Urinary bladder (tissue), 4 donors: Measurements from ENCODE around the gene CNRIP1. TPM values are rescaled to one million over a fixed set of nuclear protein-coding genes. Genes with fewer than 3 reads are reported as not detected.
"Not testable (repeated sequence)": the region's sequence is repeated elsewhere in the genome, so short reads cannot be mapped to it uniquely, and the experiment has no call there.

Source experiments
- DNase-seq: peaks from one replicate; pipeline ENCODE4 v3.0.0-alpha.2; 2015; ENCODE audit errors: extremely low spot score
- H3K27ac ChIP-seq: one replicate; pipeline ENCODE4 v1.5.1; 2013; ENCODE audit warnings: low read depth, mild to moderate bottlenecking, moderate library complexity
- H3K36me3 ChIP-seq: one replicate; pipeline ENCODE4 v1.6.1; 2013; ENCODE audit warnings: mild to moderate bottlenecking, moderate library complexity; ENCODE audit not compliant: insufficient read depth
- H3K4me1 ChIP-seq: one replicate; pipeline ENCODE4 v1.6.1; 2013; ENCODE audit warnings: mild to moderate bottlenecking, moderate library complexity; ENCODE audit not compliant: insufficient read depth
- H3K4me3 ChIP-seq: one replicate; pipeline ENCODE4 v1.5.1; 2013; ENCODE audit warnings: low read depth, low read length
- WGBS: extraction: QIAGEN DNeasy Blood & Tissue Kit; methylation state at CpG from one replicate; pipeline ENCODE4 v1.1.7; 2013; 5-methylcytosine and 5-hydroxymethylcytosine counted together
- polyA plus RNA-seq: library from polyadenylated mRNA; stranded (reverse); fragments of 200-250 nt; gene quantifications from one replicate; pipeline ENCODE4 v1.2.3, GENCODE V29; 2013
- total RNA-seq: library from RNA; depleted of rRNA; stranded (reverse); fragments of >200 nt; gene quantifications from one replicate; pipeline ENCODE4 v1.2.3, GENCODE V29; 2014
- donor health status: healthy with polysubstance abuse.
- donor health status: healthy.

Gene CNRIP1
- total and polyA plus RNA-seq, 2 donors: 38.0 to 41.5 TPM

DNA sequence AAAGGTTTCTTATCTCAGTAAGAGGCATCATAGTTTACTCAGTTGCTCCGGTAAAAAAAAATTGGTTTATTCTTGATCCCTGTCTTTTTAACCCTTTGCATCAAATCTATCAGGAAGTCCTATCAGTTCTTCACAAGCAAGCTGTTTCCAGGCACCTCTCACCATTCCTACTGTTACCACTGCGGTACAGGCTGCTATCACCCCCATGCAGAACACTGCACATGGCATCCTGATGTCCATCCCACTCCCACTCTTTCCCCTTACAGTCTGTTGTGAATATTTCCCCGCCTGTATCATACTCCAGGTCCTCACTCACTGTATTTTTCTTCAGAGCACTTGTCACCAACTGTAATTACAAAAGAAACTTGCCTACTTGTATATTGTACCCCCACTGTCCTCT, 5.3 kb upstream of the CNRIP1 start:
- H3K36me3 ChIP-seq: no peaks in the 10 kb centered on the region
- no peaks in the 10 kb centered on the region for H3K4me1 ChIP-seq
- no peak overlapping the region for H3K27ac ChIP-seq
- no peak for DNase-seq
- WGBS: 69% methylated on average over 3 of the region's 3 CpGs
- H3K4me3 ChIP-seq: no peak overlapping the region

DNA sequence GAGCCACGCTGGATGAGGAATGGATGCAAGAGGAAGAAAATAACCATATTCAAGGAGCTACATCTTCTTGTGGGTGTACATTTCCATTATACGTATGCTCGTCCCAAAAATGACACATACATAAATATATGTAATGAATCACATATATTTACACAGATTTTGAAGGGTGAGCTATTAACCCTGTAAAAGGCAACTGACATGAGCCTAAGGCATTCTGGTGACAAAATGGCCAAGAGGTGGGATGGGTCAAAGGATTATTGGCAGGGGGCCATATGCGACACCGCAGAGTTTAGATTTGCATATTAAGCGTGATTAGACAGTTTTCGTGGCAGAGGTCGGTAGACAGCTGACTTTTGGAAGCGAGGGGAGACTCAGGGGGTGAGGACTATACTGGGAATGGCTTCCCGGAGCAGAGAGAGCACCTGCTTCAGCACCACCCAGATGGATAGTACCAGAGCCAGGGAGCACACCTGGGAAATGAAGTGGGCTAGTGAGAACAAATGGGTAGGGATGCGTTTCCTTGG, 431 bp upstream of the CNRIP1 start:
- Histone ChIP-seq H3K4me3 (peak overlapping the region; percentile 61), H3K36me3 (no peaks in the 10 kb centered on the region), H3K4me1 (peaks cover 1% of the 10 kb centered on the region), H3K27ac (no peak overlapping the region)
- no peak for DNase-seq
- WGBS: 6% methylated on average over 11 of the region's 11 CpGs

DNA sequence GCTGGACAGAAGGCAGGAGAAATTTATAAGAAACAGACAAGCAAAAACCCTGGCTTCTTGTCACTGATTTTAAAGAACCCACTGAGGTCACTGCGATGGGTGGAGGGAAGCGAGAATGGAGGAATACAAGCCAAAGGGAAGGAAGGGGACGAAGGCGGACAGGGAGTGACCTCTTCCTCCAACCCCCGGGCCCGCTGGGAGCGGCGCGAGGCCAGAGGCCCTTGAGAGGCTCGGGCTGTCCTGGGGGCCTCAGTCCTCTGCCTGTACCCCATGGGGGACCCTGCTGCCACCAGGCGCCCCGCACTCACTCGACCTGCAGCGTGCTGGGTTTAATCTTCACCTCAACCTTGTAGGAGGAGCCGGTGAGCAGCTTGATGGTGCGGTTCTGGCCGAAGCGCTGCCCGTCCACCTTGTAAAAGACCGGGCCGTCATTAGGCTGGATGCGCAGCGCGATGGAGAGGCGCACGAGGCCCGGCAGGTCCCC, 793 bp downstream of the CNRIP1 start:
- H3K36me3 ChIP-seq: no peaks in the 10 kb centered on the region
- peak overlapping the region; percentile 61 for H3K4me3 ChIP-seq
- DNase-seq: no peak
- under 1% methylated on average over 27 of the region's 27 CpGs for WGBS
- H3K27ac ChIP-seq: peak overlapping the region; percentile 95
- H3K4me1 ChIP-seq: peaks cover 1% of the 10 kb centered on the region

- DNase-seq: no peak
- Histone ChIP-seq H3K36me3 (no peaks in the 10 kb centered on the region), H3K4me1 (peaks cover 1% of the 10 kb centered on the region), H3K27ac (peak overlapping the region; percentile 95), H3K4me3 (peak overlapping the region; percentile 61)
- WGBS: 16% methylated on average over 27 of the region's 27 CpGs
Observed at GRCh38 chr2:68317971-68318913, 1.5 kb downstream of the CNRIP1 start.

DNA sequence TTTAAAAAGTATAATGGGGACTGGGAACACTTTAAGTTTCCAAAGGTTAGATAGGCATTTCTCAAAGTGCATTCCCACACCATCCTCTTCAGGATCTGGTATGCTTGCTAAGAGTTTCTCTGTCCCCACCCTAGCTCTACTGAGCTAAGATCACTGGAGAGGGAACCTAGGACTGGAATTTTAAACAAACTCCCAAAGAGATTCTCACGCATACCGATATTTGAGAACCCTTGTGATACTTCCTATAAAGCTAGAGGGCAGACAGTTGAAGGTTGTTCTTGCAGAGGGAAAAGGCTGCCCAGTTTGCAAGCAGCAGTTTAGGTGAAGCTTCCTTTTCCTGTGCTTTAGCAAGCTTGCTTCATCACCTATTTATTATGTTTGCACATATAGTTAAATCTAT, 3.6 kb downstream of the CNRIP1 start:
- H3K4me3 ChIP-seq: no peak overlapping the region
- no peak for DNase-seq
- H3K27ac ChIP-seq: no peak overlapping the region
- WGBS: 59% methylated on average over 2 of the region's 2 CpGs
- H3K4me1 ChIP-seq: peaks cover 1% of the 10 kb centered on the region
- no peaks in the 10 kb centered on the region for H3K36me3 ChIP-seq

GRCh38 chr2:68311033-68311432, 8.7 kb downstream of the CNRIP1 start:
- Histone ChIP-seq H3K4me1 (no peaks in the 10 kb centered on the region), H3K4me3 (no peak overlapping the region), H3K27ac (no peak overlapping the region), H3K36me3 (no peaks in the 10 kb centered on the region)
- no peak for DNase-seq

DNA sequence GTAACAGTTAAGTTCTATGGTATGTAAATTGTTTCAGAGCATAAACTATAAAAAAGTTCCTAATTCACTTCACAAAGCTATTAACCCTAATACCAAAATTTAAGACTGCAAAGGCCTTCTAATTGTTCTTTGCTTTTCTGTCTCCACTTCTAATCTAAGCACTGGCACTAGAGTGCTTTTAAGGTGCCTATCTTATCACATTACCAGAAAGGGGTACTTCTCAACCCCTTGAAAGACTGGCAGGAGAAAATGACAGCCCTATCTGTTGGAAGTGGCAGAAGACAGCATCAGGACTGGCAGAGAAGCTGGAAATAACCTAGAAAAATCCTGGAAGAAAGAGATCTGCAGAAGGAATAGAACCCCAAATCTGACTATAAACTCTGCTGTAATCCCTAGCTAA, 10.3 kb downstream of the CNRIP1 start:
- Histone ChIP-seq H3K36me3 (no peaks in the 10 kb centered on the region), H3K4me3 (no peak overlapping the region), H3K27ac (no peak overlapping the region), H3K4me1 (no peaks in the 10 kb centered on the region)
- DNase-seq: no peak

- WGBS: 86% methylated on average over 1 of the region's 1 CpG
- not testable (repeated sequence) for H3K4me3 ChIP-seq, H3K27ac ChIP-seq, H3K36me3 ChIP-seq, DNase-seq, H3K4me1 ChIP-seq
Observed at GRCh38 chr2:68303902-68304272, 15.9 kb downstream of the CNRIP1 start.

DNA sequence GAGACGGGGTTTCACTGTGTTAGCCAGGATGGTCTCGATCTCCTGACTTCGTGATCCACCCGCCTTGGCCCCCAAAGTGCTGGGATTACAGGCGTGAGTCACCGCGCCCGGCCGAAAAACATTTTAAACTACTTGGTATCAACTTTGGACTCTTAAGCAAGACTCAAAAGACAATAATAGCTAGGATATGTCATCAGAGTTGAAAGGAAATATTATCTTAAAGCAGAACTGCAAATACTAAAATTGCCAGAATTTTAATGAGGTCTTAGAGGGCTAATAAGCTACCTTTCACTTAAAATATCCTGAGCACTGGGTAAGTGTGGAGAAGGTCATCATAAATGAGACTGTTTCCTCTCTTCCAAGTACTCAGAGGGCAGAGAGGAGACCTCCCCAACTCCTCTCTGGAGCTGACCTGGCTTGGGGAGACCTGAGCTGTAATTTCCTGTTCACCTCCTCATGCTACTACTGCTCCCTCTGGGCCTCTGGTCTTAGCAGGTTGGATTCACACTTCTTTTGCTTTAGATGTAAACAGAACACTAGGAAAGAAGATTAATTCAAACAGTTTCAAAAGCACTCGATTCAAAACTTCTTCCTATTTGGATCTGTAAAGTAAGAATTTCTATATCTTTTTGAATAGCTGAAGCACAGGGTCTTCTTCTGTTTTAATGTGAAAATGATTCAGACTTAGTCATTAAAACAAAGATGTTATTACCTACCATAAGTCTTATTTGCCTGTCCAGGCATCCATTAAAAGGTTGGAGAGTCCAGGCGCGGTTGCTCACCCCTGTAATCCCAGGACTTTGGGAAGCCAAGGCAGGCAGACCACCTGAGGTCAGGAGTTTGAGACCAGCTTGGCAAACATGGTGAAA, 16.5 kb downstream of the CNRIP1 start:
- Histone ChIP-seq H3K4me1 (no peaks in the 10 kb centered on the region), H3K4me3 (no peak overlapping the region), H3K27ac (no peak overlapping the region), H3K36me3 (no peaks in the 10 kb centered on the region)
- WGBS: 87% methylated on average over 11 of the region's 12 CpGs
- no peak for DNase-seq

DNA sequence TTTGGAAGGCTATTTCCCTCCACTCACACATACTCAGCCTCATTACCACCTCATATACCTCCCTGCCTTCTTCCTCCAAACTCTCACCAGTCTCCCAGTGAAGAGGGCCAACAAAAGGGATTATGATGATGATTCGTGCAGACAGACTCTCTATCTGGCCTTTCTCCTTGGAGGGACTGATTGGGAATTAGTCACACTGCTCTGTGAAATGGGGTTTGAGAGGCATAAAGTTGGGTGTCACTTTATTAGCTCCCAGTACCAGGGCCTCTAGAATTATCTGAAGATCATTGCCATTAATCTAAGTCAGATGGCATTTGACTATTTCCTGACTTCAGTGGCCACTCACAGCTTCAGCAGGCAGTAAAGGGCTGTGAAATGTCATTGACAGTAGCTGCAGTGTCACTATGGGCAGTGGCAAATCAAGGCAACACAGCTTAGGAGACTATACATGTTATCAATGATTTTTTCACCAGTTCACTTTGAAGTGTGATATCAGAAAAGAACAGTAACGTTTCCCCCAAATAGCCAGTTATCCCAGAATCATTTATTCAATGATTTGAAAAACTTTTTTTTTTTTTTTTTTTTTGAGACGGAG, 17.4 kb downstream of the CNRIP1 start:
- 71% methylated on average over 3 of the region's 3 CpGs for WGBS
- Histone ChIP-seq H3K4me3 (no peak overlapping the region), H3K27ac (no peak overlapping the region), H3K36me3 (no peaks in the 10 kb centered on the region), H3K4me1 (no peaks in the 10 kb centered on the region)
- DNase-seq: no peak

GRCh38 chr2:68295516-68295915, 24.2 kb downstream of the CNRIP1 start:
- Histone ChIP-seq H3K36me3 (no peaks in the 10 kb centered on the region), H3K4me1 (no peaks in the 10 kb centered on the region), H3K4me3 (no peak overlapping the region), H3K27ac (no peak overlapping the region)
- DNase-seq: no peak

GRCh38 chr2:68294913-68295312, 24.8 kb downstream of the CNRIP1 start:
- Histone ChIP-seq H3K27ac (no peak overlapping the region), H3K4me1 (no peaks in the 10 kb centered on the region), H3K4me3 (no peak overlapping the region), H3K36me3 (no peaks in the 10 kb centered on the region)
- no peak for DNase-seq
- WGBS: 31% methylated on average over 2 of the region's 2 CpGs

- no peak overlapping the region for H3K27ac ChIP-seq
- no peaks in the 10 kb centered on the region for H3K36me3 ChIP-seq
- no peaks in the 10 kb centered on the region for H3K4me1 ChIP-seq
- DNase-seq: no peak
- no peak overlapping the region for H3K4me3 ChIP-seq
- WGBS: 92% methylated on average over 3 of the region's 3 CpGs
Observed at GRCh38 chr2:68294187-68294586, 25.6 kb downstream of the CNRIP1 start.
